HepG2 (cell line): ENCODE measurements around the gene PKMYT1. TPM values are rescaled to one million over a fixed set of nuclear protein-coding genes. Genes with fewer than 3 reads are reported as not detected.

ENCODE experiments used
- ATAC-seq: fragments of 200-7000 bp; cut with Tn5 transposase; 3 replicates; pipeline ENCODE4 v1.9.1; 2020; ENCODE audit warnings: mild to moderate bottlenecking, moderate library complexity
- BruUV-seq: library from RNA; stranded (reverse); fragments of 400-500 nt; replicated peaks from 2 replicates; lab custom pipeline; 2021; lab: Mats Ljungman, UMichigan
- CTCF ChIA-PET: fragments of 300-600 bp; formaldehyde crosslinking; extraction: SDS; loops from one replicate; lab custom pipeline; 2021; ENCODE audit warnings: low total read pairs, inconsistent platforms, low intra/inter-chr PET ratio; lab: Yijun Ruan, JAX
- POLR2A ChIA-PET: fragments of 350-600 bp; sonication (Branson Sonifier 250); formaldehyde crosslinking; loops from one replicate; lab custom pipeline; 2020; ENCODE audit warnings: antibody characterized with exemption, inconsistent platforms; lab: Yijun Ruan, JAX
- DNase-seq: peaks from one replicate; pipeline ENCODE4 v3.0.0-alpha.2; 2015; ENCODE audit warnings: low spot score
- FAIRE-seq: peaks from 3 replicates; lab custom pipeline; 2011; peaks lifted over from hg19 to GRCh38; lab: Jason Lieb, UNC
- H2AFZ ChIP-seq: one replicate; pipeline ENCODE4 v1.6.1; 2011; ENCODE audit warnings: low read length, inconsistent platforms
- H3K27ac ChIP-seq: fragments of 300-600 bp; 3 replicates; pipeline ENCODE4 v1.8.0; 2011; ENCODE audit warnings: mixed run types, mild to moderate bottlenecking, mixed read lengths, low read length, inconsistent platforms; ENCODE audit not compliant: insufficient read depth; ENCODE audit errors: extremely low read length
- H3K27me3 ChIP-seq, 2 experiments: fragments of 200-600 bp in 1 of 2; 2 replicates in 1 of 2; 3 replicates in 1 of 2; pipeline versions ENCODE4 v1.6.0 to v1.8.0; 2011; ENCODE audit warnings: low read length in 2 of 2, mild to moderate bottlenecking in 2 of 2, moderate library complexity in 2 of 2, inconsistent platforms in 1 of 2; ENCODE audit not compliant: insufficient read depth in 2 of 2, control insufficient read depth in 1 of 2
- H3K36me3 ChIP-seq, 2 experiments: fragments of 200-600 bp in 1 of 2; replicated peaks in 1 of 2; 2 replicates in 1 of 2; 3 replicates in 1 of 2; pipeline versions ENCODE4 v1.5.1 to v1.8.0; 2011; ENCODE audit warnings: low read length in 2 of 2, inconsistent platforms in 1 of 2; ENCODE audit not compliant: insufficient read depth in 2 of 2, control insufficient read depth in 1 of 2
- H3K4me1 ChIP-seq: 2 replicates; pipeline ENCODE4 v1.5.1; 2012; ENCODE audit warnings: low read length, inconsistent platforms; ENCODE audit not compliant: insufficient read depth
- H3K4me2 ChIP-seq: 2 replicates; pipeline ENCODE4 v1.6.0; 2011; ENCODE audit warnings: low read depth, low read length, inconsistent platforms
- H3K4me3 ChIP-seq, 3 experiments: fragments of 200-600 bp in 1 of 3; sonication (generic), shearing (Covaris generic) in 1 of 3; replicated peaks in 1 of 3; 2 replicates each; pipeline ENCODE4 v1.5.1; 2011 to 2016; ENCODE audit warnings: low read length in 3 of 3, inconsistent platforms in 2 of 3, low read depth in 2 of 3, mild to moderate bottlenecking in 2 of 3, control low read depth in 1 of 3, mixed read lengths in 1 of 3; ENCODE audit not compliant: insufficient read depth in 1 of 3
- H3K79me2 ChIP-seq: one replicate; pipeline ENCODE4 v1.6.1; 2011; ENCODE audit warnings: low read length, inconsistent platforms; ENCODE audit not compliant: insufficient read depth
- H3K9ac ChIP-seq: 2 replicates; pipeline ENCODE4 v1.6.0; 2011; ENCODE audit warnings: mild to moderate bottlenecking, low read depth, low read length, inconsistent platforms; ENCODE audit not compliant: insufficient read depth
- H3K9me3 ChIP-seq: 2 replicates; pipeline ENCODE4 v1.5.1; 2012; ENCODE audit warnings: mild to moderate bottlenecking, low read length
- H4K20me1 ChIP-seq: 2 replicates; pipeline ENCODE4 v1.6.0; 2011; ENCODE audit warnings: inconsistent platforms, mild to moderate bottlenecking, low read length, moderate library complexity; ENCODE audit not compliant: insufficient read depth
- CC2D1A ChIP-seq: sonication (generic); formaldehyde crosslinking; IDR thresholded peaks from 2 replicates; pipeline ENCODE4 v1.8.1; 2023; ENCODE audit warnings: mild to moderate bottlenecking, missing genetic modification reagents
- ETV6 ChIP-seq: sonication (generic); formaldehyde crosslinking; conservative IDR thresholded peaks from 2 replicates; pipeline ENCODE4 v1.4.0; 2020; ENCODE audit warnings: missing genetic modification reagents
- KDM6A ChIP-seq: IDR thresholded peaks from 2 replicates; pipeline ENCODE4 v1.6.1; 2016; ENCODE audit warnings: low read depth
- LRRFIP1 ChIP-seq: sonication (generic); formaldehyde crosslinking; conservative IDR thresholded peaks from 2 replicates; pipeline ENCODE4 v1.4.0; 2020; ENCODE audit warnings: missing genetic modification reagents
- MTF1 ChIP-seq: sonication (generic); formaldehyde crosslinking; IDR thresholded peaks from 2 replicates; pipeline ENCODE4 v1.5.0; 2020; ENCODE audit warnings: missing genetic modification reagents
- ZNF432 ChIP-seq: sonication (generic); formaldehyde crosslinking; IDR thresholded peaks from 2 replicates; pipeline ENCODE4 v1.5.0; 2020; ENCODE audit warnings: missing genetic modification reagents, mild to moderate bottlenecking, borderline replicate concordance
- ZNF441 ChIP-seq: sonication (generic); formaldehyde crosslinking; IDR thresholded peaks from 2 replicates; pipeline ENCODE4 v1.7.0; 2021; ENCODE audit warnings: missing genetic modification reagents, borderline replicate concordance
- ZNF572 ChIP-seq: sonication (generic); formaldehyde crosslinking; IDR thresholded peaks from 2 replicates; pipeline ENCODE4 v1.5.1; 2020; ENCODE audit warnings: mild to moderate bottlenecking, missing genetic modification reagents
- ZSCAN21 ChIP-seq: sonication (generic); formaldehyde crosslinking; IDR thresholded peaks from 2 replicates; pipeline ENCODE4 v1.8.0; 2022; ENCODE audit warnings: mild to moderate bottlenecking, missing genetic modification reagents, moderate library complexity, borderline replicate concordance
- WGBS: methylation state at CpG from one replicate; pipeline ENCODE4 v1.1.6; 2017; ENCODE audit warnings: low lambda C conversion rate; 5-methylcytosine and 5-hydroxymethylcytosine counted together
- in situ Hi-C: cut with HindIII; loops from 2 replicates; pipeline ENCODE4 v1.10.0; 2017; ENCODE audit warnings: low pct_unique_long_range_greater_than_20kb; ENCODE audit not compliant: extremely low pct_ligation_motif_present
- intact Hi-C: fragments of 100-400 bp; cut with micrococcal nuclease; formaldehyde crosslinking; loops from one replicate; pipeline ENCODE4 v1.10.0; 2022; ENCODE audit not compliant: unreplicated experiment
- polyA plus RNA-seq, 8 experiments: library from polyadenylated mRNA; depleted of rRNA in 3 of 8; stranded (reverse) in 7 of 8; unstranded in 1 of 8; fragments of >200 nt; fragmentation: Illumina TruSeq in 4 of 8; extraction: Trizol in 4 of 8; gene quantifications; 2 replicates each; pipeline versions ENCODE4 v1.2.1 to v1.2.3, GENCODE V29; 2011 to 2016; ENCODE audit warnings: low read depth in 4 of 8, missing spikeins in 1 of 8, mixed read lengths in 1 of 8; ENCODE audit not compliant: insufficient read depth in 1 of 8
- total RNA-seq, 5 experiments: library from RNA; depleted of rRNA; stranded (reverse); fragments of >200 nt; fragmentation: Illumina TruSeq; extraction: Trizol; gene quantifications; 2 replicates each; pipeline ENCODE4 v1.2.3, GENCODE V29; 2016; ENCODE audit warnings: low read depth in 1 of 5
- TF ChIP-seq, protein P1 (sequence below): sonication (generic); formaldehyde crosslinking; IDR thresholded peaks from 2 replicates; pipeline ENCODE4 v1.4.0; 2020; ENCODE audit warnings: missing genetic modification reagents

PKMYT1 gene
- total and polyA plus RNA-seq, 2 of the 13 experiments (the other 11 are each of a cell fraction or from before 2014, with no cell fraction given): 7.0 to 27.8 TPM

DNA sequence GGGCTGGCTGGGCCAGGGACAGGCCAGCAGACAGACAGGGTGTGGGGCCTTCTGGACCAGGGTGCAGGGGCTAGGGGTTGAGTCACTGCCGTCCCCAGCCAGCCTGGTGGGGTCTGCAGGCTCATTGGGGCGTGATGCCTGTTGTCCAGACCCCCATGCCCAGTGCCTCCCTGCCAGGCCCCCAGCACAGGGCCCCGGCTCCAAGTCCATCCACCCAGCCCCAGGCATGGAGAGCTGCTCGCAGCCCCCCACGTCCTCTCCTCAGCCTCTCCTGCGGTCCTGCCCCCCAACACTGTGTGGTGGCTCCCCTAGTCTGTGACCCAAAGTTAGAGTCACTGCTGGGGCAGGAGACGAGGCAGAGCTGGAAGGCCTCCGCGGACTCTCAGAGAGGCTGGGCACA lies 7.0 kb upstream of the PKMYT1 start:
- TF ChIP-seq, protein P1, sequence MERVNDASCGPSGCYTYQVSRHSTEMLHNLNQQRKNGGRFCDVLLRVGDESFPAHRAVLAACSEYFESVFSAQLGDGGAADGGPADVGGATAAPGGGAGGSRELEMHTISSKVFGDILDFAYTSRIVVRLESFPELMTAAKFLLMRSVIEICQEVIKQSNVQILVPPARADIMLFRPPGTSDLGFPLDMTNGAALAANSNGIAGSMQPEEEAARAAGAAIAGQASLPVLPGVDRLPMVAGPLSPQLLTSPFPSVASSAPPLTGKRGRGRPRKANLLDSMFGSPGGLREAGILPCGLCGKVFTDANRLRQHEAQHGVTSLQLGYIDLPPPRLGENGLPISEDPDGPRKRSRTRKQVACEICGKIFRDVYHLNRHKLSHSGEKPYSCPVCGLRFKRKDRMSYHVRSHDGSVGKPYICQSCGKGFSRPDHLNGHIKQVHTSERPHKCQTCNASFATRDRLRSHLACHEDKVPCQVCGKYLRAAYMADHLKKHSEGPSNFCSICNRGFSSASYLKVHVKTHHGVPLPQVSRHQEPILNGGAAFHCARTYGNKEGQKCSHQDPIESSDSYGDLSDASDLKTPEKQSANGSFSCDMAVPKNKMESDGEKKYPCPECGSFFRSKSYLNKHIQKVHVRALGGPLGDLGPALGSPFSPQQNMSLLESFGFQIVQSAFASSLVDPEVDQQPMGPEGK (CRISPR knock-in tag): no peak
- TF ChIP-seq MTF1 (CRISPR knock-in tag) (no peak), ETV6 (no peak), ZNF441 (CRISPR knock-in tag) (no peak), CC2D1A (no peak), ZNF572 (CRISPR knock-in tag) (no peak), LRRFIP1 (no peak), ZSCAN21 (CRISPR knock-in tag) (no peak), ZNF432 (CRISPR knock-in tag) (no peak), KDM6A (CRISPR knock-in tag) (no peak)
- Histone ChIP-seq H4K20me1 (no peaks in the 10 kb centered on the region), H3K36me3 (no peaks in the 10 kb centered on the region), H3K79me2 (no peaks in the 10 kb centered on the region), H3K9ac (no peak overlapping the region), H3K4me2 (no peak overlapping the region), H3K4me1 (peaks cover 25% of the 10 kb centered on the region), H3K9me3 (no peaks in the 10 kb centered on the region), H2AFZ (no peak overlapping the region), H3K27ac (no peak overlapping the region), H3K27me3 (peaks cover 19 to 60% of the 10 kb centered on the region in 2 experiments), H3K4me3 (no peak overlapping the region)
- in situ Hi-C loops (no loop called here), intact Hi-C loops (no loop called here)
- ChIA-PET CTCF (no interaction called here), POLR2A (no interaction called here)
- no peak for FAIRE-seq
- no TSS peak for BruUV-seq
- 46% methylated on average over 4 of the region's 9 CpGs for WGBS
- no peak for DNase-seq
- no peak for ATAC-seq
